Activated effector memory CD4-positive, alpha-beta T cell treated with anti-CD3 and anti-CD28 coated beads, Interleukin-2, amount 50 U/mL, for 16 hours (primary cell): ENCODE results near the gene BCAS1.

Experiments used
- DNase-seq: peaks from one replicate; pipeline ENCODE4 v3.0.0-alpha.2; 2020

Gene BCAS1, protein sequence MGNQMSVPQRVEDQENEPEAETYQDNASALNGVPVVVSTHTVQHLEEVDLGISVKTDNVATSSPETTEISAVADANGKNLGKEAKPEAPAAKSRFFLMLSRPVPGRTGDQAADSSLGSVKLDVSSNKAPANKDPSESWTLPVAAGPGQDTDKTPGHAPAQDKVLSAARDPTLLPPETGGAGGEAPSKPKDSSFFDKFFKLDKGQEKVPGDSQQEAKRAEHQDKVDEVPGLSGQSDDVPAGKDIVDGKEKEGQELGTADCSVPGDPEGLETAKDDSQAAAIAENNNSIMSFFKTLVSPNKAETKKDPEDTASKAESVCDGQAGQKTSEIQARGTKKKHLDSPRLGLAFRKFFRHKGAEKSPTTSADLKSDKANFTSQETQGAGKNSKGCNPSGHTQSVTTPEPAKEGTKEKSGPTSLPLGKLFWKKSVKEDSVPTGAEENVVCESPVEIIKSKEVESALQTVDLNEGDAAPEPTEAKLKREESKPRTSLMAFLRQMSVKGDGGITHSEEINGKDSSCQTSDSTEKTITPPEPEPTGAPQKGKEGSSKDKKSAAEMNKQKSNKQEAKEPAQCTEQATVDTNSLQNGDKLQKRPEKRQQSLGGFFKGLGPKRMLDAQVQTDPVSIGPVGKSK

DNA sequence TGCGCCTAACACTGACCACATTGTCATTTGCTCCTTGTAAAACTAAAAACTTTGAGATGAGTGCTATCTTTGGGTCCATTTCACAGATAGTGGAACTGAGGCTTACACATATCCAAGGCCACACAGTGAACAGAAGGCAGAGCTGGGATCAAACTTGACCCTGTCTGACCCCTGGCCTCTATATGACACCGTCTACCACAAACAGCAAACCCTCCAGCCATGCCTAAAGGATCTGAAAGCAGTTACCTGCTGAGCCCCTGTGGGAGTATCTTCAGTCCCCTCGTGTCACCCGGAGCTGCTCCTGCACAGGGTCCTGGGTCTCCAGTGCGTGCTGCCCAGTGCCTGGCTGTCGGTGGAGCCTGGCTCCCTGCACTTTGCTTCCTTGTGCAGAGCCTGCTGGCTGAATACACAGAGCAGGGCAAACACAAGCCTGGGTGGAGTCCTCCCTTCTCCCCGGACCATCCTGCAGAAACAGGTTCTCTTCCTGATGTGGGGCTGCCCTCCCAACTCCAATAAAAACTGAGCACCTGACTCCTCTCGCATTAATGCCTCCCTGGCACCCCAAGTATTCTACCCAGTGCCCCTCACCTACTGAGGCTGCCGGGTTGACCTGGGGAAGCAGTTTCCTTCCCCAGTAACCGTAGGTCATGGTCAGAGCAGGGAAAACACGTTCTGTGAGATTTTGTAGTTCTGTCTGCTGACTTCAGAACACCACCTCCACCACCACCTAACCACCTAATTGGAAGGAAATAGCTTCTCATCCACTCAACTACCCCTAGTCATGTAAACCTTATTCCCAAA is at the start of gene BCAS1:
BCAS1 (minus strand) TSS at position 408 of the 801 bp plus-strand sequence. CDS start 11,876 bp downstream, outside the sequence.
- no peak for DNase-seq

DNA sequence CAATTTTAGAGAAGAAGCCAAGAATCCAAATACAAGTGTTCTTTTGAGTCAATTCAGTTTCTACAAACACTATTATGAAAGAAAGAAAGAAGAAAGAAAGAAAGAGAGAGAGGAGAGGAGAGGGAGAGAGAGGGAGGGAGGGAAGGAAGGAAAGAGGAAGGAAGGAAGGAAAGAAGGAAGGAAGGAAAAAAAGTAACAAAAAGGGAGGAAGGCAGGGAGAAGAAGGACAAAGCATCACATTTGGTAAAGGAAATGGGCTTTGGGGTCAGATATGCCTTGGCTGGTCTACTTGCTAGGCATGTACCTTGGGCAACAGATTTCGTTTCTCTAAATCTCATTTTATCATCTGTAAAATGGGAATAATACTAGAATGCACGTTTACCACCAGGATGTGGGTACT is 49.4 kb upstream of the BCAS1 start:
- DNase-seq: no peak

DNA sequence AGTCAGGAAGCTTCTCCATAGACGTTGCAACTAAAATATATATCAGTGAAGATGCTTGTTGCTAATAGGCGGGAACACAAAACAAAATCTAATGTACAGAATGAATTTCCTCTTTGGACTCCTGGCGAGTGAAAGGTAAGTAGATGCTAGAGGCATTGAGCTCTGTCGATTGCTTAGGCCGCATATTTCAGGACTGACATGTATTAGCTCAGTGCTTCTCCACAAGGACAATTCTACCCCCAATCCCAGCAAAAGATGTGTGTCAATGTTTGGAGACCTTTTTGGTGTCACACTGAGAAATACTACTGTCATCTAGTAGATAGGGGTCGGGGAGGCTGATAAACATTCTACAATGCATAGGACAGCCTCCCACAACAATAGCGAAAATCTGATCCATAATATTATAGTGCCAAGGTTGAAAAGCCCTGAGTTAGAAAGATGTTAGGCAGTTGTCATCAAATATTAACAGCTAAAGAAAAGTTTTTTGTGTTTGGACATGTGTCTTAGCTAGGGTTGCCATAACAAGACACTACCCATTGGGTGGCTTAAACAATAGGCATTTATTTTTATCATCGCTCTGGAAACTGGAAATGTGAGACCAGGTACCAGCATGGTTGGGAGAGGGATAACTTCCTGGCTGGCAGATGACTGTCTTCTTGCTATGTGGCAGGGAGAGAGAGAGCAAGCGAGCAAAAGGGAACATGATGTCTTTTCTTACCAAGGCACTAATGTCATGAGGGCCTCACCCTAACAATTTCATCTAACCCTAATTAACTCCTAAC is 48.0 kb upstream of the BCAS1 start:
- no peak for DNase-seq

DNA sequence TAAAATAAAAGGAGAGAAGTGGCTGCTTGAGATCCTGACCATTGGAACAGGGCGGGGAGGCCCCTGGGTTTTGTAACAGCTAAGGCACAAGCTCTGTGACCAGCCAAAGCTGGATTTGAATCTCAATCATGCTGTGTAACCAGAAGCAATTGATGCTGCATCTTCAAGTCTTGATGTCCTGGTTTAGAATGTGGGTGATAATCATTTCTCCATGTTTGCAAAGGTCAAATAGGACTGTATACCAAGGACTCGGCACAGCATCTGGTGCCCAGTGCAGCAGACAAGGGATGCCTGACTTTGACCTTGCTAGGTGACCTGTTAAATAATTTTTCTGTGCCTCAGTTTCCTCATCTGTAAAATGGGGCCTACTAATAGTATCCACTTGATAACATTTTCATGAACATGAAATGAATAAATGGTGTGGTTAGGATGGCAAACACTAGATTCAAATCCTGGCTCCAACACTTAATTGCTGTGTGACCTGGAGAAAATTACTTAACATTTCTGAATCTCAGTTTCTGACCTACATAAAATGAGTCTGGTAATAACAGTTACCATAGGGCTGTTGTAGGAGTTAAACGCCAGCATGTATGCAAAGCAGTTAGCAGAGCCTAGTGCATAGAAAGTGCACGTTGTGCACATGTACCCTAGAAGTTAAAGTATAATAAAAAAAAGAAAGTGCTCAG is 46.3 kb upstream of the BCAS1 start:
- DNase-seq: no peak

DNA sequence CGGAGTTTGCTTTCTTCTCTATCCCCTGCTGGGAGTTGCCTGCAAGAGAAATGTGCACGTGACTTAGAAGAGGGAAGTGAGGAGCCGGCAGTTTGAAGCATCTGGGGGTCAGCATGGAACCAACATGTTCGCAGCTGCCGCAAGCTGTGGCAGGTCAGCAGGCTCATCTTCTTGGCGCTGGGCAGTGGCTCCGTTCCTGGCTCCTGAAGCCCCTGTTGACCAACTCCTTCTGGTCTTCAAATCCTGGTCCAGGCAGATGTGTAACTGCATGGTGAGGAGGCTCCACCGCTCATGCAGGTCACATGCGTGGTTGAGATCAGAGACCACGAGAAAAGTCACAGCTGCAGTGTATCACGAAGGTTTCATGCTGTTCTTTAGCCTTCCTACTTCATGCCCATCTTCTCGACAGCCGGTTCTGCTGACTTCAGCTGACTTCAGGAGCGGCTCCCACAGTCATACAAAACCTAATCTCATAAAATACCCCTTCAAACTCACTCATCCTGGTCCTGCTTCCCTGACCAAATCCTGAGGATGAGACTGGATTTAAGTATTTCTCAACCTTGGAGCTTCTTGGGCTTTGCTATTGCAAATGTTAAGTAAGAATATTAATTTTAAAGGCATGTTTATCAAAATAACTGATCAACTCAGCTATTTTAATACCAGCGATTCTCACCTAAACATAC is 44.9 kb upstream of the BCAS1 start:
- DNase-seq: no peak

DNA sequence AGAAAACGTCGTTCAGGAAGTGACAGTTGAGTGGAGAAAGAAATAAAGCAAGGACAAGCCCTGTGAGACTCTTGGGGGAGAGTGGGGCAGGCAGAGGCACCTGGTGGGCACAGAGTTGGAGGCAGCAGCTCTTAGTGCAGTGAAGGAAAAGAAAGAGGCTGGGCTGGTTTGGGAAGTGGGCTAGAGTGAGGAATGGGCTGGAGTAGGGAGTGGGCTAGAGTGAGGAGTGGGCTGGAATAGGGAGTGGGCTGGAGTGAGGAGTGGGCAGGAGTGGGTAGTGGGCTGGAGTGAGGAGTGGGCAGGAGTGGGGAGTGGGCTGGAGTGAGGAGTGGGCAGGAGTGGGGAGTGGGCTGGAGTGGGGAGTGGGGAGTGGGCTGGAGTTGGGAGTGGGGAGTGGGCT is 43.7 kb upstream of the BCAS1 start:
- DNase-seq: no peak

DNA sequence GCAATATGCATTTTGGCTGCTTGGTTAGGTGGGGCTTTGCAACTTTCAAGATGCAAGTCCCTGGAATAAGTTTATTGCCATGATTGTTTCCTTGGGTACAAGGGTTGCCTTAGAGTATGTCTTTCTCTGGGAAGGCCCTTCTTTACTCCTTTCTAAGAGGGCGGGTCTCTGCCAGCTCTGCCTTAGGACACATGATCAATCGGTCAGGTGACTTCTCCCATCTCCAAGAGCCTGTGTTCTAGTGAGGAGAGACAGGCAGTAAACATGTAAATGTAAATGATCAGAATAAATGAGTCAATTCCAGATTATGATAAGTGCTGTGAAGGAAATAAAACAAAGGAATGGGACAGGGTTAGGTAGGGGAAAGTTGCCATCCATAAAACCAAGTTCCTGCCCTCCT is 43.2 kb upstream of the BCAS1 start:
- no peak for DNase-seq

DNA sequence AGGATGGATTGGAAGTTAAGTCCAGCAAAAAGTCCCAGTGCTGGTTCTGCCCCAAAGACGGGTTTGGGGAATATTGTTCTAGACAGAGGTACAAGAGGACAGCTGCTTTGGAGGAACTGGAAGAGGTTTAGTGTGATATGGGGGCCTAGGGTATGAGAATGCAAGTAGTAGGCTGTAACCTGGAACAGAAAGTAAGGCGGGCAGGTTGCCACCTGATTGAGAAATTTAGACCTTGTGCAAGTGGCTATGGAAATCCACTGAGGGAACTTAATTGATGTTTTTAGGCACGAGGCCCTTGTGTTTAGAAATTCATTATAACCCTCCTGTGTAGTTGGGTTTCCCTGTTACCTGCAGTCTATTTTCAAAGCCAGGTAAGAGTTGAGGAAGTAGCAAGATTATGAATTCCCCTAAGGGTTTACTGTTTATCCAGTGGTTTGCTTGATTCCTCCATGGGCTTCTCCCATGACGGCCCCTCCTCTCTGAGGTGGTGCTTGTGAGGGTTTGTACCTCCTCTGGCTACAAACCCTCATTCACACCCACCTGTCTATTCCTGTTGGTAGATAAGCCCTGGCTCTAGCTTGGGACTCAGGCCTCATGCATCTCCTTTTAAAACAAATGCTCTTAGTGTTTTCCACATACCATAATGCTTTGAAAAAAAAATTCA is 42.0 kb upstream of the BCAS1 start:
- no peak for DNase-seq

DNA sequence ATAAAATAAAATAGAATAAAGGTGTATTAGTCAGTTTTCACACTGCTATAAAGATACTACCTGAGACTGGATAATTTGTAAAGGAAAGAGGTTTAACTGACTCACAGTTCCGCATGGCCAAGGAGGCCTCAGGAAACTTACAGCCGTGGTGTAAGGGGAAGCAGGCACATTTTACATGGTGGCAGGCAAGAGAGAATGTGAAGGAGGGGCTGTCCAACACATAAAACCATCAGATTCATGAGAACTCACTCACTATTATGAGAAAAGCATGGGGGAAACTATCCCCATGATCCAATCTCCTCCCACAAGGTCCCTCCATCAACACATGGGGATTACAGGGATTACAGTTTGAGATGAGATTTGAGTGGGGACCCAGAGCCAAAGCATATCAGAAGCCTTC is 41.1 kb upstream of the BCAS1 start:
- no peak for DNase-seq

DNA sequence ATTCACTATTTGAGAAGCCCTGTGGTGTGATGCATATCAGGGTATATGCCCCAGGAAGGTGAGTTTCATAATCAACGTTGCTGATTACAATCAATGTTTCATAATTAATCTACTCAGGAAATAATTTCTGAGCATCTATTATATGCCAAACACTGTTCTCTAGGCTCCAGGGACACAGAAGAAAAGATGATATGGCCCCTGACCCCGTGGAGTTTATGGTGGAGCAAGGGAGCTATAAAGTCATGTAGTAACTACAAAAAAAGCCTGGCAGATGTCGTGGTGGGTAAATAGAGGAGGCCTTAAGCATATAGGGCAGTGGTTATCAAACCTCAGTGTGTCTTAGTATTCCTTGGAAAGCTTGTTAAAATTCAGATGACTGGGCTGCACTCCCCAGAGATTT is 40.1 kb upstream of the BCAS1 start:
- DNase-seq: no peak

DNA sequence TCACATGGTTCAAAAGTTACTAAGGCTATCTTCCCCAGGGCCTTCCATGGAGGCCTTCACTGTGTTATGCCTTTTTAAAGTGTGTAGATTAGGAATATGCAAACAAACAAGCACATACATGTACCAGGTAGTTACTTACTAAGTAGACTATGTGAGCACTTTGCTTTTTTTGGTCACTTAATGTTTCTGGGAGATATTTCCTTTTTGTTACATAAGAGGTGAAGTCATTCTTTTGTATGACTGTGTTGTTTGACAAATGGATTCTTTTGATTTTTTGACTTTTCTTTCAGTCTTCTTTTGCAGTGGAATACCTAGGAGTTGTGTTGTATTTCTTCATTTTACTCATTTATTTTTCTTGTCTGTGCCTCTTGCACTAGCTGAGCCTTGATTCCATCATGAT is 39.6 kb upstream of the BCAS1 start:
- no peak for DNase-seq

DNA sequence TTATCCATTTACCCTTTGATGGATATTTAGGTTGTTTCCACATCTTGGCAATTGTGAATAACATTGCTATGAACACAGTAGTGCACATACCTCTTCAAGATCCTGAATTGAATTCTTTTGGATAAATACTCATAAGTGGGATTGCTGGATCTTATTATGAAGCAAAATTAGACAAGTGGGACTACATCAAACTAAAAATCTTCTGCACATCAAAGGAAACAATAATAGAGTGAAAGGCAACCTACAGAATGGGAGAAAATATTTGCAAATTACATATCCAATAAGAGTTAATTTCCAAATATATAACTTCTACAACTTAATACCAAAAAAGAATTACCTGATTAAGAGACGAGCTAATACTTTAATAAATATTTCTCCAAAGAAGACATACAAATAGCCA is 38.4 kb upstream of the BCAS1 start:
- DNase-seq: no peak

DNA sequence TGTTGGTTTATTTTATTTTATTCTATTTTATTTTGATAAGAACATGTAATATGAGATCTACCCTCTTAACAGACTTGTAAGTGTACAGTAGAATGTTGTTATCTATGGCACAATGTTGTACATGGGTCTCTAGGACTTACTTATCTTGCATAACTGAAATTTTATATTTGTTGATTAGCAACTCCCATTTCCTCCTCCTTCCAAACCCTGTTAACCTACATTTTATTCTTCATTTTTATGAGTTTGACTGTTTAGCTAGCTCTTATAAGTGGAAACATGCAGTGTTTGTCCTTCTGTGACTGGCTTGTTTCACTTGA is 37.9 kb upstream of the BCAS1 start:
- DNase-seq: no peak

DNA sequence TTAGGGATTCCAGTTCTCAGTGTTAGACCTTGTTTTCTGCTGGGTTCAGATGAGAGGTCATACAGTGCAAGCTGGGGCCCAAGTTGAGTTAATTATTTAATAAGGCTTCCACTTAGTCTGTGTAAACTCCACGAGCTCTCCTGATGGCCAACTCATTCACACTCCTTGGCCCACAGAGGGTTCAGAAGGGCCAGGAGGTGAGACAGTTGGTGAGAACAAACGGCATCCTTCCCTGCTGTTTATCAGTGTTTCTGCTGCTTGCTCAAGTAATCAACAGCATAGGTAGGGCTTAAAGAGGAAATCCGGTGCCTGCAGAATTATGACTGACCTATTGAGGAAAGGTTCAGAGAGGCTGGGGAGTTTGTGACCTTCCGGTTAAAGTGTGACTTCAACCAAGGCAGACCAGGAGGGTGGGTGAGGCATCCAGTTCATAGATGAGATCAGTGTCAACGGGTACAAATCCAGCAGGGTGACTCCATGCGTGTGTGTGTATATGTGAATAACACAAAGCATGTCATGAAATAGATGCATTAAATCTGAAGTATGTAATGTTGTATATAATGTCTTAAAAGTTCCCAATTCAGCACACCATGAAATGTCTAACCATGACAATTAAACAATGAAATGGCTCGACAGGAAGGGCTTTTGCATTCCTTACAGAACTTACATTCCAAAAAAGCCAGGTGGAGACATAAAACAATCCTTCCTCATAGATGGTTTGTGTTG is 37.4 kb upstream of the BCAS1 start:
- no peak for DNase-seq

DNA sequence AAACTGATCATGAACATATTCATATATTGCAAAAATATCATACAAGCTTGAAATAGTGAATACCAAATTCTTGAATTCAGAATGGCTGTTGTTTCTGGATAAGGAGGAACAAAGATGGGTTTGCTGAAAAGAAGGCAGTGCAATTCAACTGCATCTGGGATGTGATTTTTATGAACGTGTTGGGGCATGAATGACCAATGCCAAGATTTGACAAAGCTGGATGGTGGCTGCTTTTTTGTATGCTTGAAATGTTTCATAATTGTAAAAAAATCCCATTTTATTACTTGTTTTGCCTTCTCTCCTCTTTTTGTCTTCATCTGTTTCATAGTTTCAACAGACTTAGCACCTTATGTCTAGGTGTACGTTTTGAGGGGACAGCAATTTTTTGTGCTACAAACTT is 36.8 kb upstream of the BCAS1 start:
- no peak for DNase-seq

DNA sequence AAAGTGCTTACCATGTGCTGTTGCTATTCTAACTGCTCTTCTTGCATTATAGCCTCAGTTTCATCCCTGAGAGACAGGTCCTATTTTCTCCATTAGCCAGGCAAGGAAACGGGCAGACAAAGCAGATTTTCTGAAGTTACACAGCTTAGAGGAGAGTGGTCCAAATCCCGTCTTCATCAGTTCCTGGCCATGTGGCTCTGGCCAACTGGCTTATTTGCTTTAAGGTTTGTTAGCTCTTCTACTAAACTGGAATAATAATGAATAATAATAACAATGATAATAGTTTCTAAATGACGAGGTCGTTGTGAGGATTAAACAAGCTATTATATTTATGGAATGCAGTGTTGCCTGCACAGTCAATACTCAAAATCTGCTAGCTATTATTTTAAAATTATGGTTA is 35.8 kb upstream of the BCAS1 start:
- DNase-seq: no peak

DNA sequence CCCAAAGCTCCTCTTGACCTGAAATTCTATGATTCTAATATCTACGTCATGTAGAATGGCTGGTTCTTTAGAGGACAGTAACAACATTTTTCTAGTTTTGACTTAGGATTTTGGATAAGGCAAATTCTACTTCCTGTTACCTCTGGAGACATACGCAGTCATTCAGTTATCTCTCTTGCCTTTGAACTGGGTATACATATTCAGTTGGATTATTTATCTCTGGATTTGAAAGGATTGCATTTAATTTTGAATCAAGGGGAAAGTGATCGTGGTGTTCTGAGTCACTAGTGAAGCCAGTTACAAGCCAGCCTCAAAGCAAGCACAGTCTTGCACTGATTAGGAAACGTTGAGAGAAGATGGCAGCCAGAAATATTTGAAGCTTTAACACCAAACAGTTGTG is 35.3 kb upstream of the BCAS1 start:
- no peak for DNase-seq

DNA sequence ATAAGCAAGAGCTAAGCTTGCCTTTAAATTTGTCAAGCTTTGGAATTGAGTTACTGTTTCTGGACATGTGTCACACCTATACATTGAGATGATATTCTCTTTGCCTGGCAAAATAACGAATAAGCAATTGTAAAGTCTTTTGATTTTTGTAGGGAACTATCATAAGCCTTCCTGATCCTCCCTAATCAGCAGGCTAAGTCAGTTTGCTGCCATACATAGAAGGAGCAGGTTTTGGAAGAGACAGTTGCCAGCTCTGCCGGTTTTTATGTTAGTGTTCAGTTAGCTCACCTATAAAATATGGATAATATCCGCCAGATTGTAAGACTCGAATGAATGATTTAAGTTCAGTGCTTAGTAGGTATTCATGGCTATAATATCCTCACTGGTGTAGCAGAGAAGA is 34.4 kb upstream of the BCAS1 start:
- DNase-seq: no peak

DNA sequence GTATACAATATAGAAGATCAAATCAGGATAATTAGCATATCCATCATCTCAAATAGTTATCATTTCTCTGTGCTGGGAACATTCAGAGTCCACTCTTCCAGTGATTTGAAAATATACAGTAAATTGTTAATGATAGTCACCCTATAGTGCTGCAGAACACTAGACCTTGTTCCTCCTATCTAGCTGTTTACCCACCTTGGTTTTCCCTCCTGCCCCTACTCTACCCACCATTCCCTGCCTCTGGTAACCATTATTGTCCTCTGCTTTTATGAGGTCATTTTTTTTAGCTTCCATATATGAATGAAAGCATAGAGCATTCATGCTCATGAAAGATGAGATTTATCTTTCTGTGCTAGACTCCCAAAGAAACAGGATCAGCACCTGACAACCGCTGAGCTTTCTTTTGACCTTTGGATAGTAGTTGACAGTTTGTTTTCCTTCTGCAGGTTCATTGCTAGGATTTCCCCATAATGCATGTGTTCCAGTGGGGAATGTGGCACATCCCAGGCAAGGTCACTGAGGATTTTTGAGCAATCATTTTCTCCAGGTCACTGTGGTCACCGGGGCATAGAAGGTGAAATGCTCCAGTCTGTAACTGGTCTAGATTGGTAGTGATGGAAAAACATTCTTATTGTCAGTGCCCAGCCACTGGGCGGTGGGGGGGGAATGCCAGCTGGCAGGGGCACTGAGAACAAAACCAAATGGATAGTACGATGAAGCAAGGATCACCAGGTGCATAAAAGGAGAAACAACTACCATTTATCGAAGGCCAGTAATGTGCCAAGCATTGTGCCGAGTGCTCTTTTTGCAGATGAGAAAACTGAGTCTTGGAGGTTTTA is 33.6 kb upstream of the BCAS1 start:
- DNase-seq: no peak
